Prostate gland (tissue), 2 donors: Measurements from ENCODE around the gene C1QC. TPM values are rescaled to one million over a fixed set of nuclear protein-coding genes. Genes with fewer than 3 reads are reported as not detected.

Source experiments
- DNase-seq: peaks from one replicate; pipeline ENCODE4 v3.0.0-alpha.2; 2019; ENCODE audit warnings: low spot score
- H3K27ac ChIP-seq, 2 donors: fragments of 200-600 bp; sonication (generic); 2 replicates each; pipeline ENCODE4 v1.5.1; 2017 to 2019
- H3K27me3 ChIP-seq: fragments of 200-600 bp; sonication (generic); replicated peaks from 2 replicates; pipeline ENCODE4 v1.5.1; 2019; ENCODE audit not compliant: insufficient read depth
- H3K36me3 ChIP-seq, 2 donors: fragments of 200-600 bp; sonication (generic); 1 replicate in 1 of 2; 2 replicates in 1 of 2; pipeline versions ENCODE4 v1.5.1 to v1.8.1; 2017 to 2019
- H3K4me1 ChIP-seq: fragments of 200-600 bp; sonication (generic); replicated peaks from 2 replicates; pipeline ENCODE4 v1.5.1; 2019
- H3K4me3 ChIP-seq, 2 donors: fragments of 200-600 bp; sonication (generic); 2 replicates each; pipeline ENCODE4 v1.5.1; 2017 to 2019
- H3K9me3 ChIP-seq: fragments of 200-600 bp; sonication (generic); 2 replicates; pipeline ENCODE4 v1.5.1; 2017
- CTCF ChIP-seq, 4 experiments: fragments of 200-600 bp in 2 of 4; fragments of 450-650 bp in 2 of 4; sonication (generic) in 2 of 4; IDR thresholded peaks; 1 replicate in 3 of 4; 2 replicates in 1 of 4; pipeline ENCODE4 v1.5.1; 2016 to 2019; ENCODE audit warnings: antibody characterized with exemption in 4 of 4, mild to moderate bottlenecking in 2 of 4, moderate library complexity in 2 of 4
- POLR2A ChIP-seq: fragments of 450-650 bp; IDR thresholded peaks from one replicate; pipeline ENCODE4 v1.6.1; 2016; ENCODE audit warnings: antibody characterized with exemption, mild to moderate bottlenecking
- POLR2AphosphoS5 ChIP-seq: sonication (generic); formaldehyde crosslinking; IDR thresholded peaks from one replicate; pipeline ENCODE4 v1.6.1; 2017; ENCODE audit warnings: antibody characterized with exemption
- WGBS: methylation state at CpG from one replicate; pipeline ENCODE4 v1.1.5; 2018; 5-methylcytosine and 5-hydroxymethylcytosine counted together
- intact Hi-C: fragments of 100-400 bp; cut with DNase I; formaldehyde crosslinking; loops from one replicate; pipeline ENCODE4 v1.14.2; 2022
- total RNA-seq, 2 donors: library from RNA; depleted of rRNA; stranded (reverse); fragments of >200 nt; gene quantifications; one replicate each; pipeline ENCODE4 v1.1.0, GENCODE V29; 2016

Gene C1QC
- total RNA-seq, 2 donors from 2014 or later, result 54.8 to 76.9 TPM

DNA sequence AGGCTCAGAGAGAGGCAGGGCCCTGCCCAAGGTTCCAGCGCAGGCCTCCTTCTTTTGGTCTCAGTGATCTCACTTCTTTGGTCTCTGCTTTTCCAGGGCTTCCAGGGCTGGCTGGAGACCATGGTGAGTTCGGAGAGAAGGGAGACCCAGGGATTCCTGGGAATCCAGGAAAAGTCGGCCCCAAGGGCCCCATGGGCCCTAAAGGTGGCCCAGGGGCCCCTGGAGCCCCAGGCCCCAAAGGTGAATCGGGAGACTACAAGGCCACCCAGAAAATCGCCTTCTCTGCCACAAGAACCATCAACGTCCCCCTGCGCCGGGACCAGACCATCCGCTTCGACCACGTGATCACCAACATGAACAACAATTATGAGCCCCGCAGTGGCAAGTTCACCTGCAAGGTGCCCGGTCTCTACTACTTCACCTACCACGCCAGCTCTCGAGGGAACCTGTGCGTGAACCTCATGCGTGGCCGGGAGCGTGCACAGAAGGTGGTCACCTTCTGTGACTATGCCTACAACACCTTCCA is 17.3 kb downstream of the C1QC start:
- no peaks in the 10 kb centered on the region for H3K36me3 ChIP-seq
- no peak overlapping the region for H3K27ac ChIP-seq
- intact Hi-C loops, result no loop called here
- H3K4me1 ChIP-seq, result no peaks in the 10 kb centered on the region
- no peaks in the 10 kb centered on the region for H3K9me3 ChIP-seq
- WGBS, result 93% methylated on average over 19 of the region's 19 CpGs
- H3K4me3 ChIP-seq, result no peak overlapping the region
- no peaks in the 10 kb centered on the region for H3K27me3 ChIP-seq
- no peak for TF ChIP-seq POLR2A
- TF ChIP-seq POLR2AphosphoS5, result no peak
- no peak for TF ChIP-seq CTCF (IDR thresholded peaks at IDR 0.05)
- DNase-seq, result no peak

DNA sequence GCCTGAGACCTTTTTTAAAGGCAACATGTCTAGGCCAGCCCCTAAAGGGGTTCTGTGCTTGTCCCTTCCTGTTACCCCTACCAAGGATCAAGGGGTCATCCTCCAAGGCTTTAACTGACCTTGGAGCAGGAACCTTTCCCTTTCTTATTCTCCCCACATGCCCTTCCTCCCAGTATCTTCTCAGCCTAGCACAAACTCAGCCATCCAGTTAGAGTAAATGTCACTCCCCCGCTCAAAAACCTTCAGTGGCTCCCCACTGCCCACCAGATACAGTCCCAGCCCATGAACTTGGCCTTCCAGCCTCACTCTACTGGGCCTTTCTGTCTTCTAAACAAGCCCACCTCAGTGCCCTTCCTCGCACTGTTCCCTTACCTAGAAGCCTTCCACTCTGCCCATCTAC is 18.4 kb downstream of the C1QC start:
- Histone ChIP-seq H3K4me1 (no peaks in the 10 kb centered on the region), H3K36me3 (no peaks in the 10 kb centered on the region), H3K27ac (no peak overlapping the region), H3K4me3 (no peak overlapping the region), H3K27me3 (no peaks in the 10 kb centered on the region), H3K9me3 (no peaks in the 10 kb centered on the region)
- 91% methylated on average over 2 of the region's 2 CpGs for WGBS
- DNase-seq, result no peak
- intact Hi-C loops, result no loop called here
- no peak for TF ChIP-seq POLR2A
- TF ChIP-seq CTCF (IDR thresholded peaks at IDR 0.05), result no peak
- no peak for TF ChIP-seq POLR2AphosphoS5

DNA sequence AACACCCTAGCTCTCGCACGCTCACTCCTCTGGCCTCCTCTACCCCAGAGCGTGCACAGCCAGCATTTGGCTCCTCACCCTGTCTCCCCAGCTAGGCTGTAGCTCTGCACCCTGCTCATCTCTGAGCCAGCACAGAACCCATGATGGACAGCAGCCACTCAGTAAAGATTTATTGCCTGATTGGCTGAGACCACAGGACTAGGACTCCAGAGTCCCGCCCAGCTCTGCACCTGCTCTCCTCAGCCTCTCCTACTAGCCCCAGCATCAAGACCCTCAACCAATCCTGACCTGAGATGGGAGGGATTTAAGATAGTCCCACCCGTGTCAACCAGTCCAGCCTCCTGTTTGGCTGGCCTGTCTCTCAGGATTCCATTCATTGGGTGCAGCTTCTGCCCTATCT is 18.9 kb downstream of the C1QC start:
- TF ChIP-seq POLR2AphosphoS5 (no peak), POLR2A (no peak)
- no peaks in the 10 kb centered on the region for H3K4me1 ChIP-seq
- no peaks in the 10 kb centered on the region for H3K36me3 ChIP-seq
- WGBS, result 70% methylated on average over 5 of the region's 5 CpGs
- no peak overlapping the region for H3K27ac ChIP-seq
- DNase-seq, result no peak
- H3K27me3 ChIP-seq, result no peaks in the 10 kb centered on the region
- H3K9me3 ChIP-seq, result no peaks in the 10 kb centered on the region
- intact Hi-C loops, result no loop called here
- no peak overlapping the region for H3K4me3 ChIP-seq

- TF ChIP-seq POLR2AphosphoS5, result no peak
- no peak for TF ChIP-seq POLR2A
- no peak for TF ChIP-seq CTCF (IDR thresholded peaks at IDR 0.05)
- Histone ChIP-seq H3K4me3 (no peak overlapping the region), H3K4me1 (no peaks in the 10 kb centered on the region), H3K27ac (no peak overlapping the region), H3K27me3 (no peaks in the 10 kb centered on the region), H3K9me3 (no peaks in the 10 kb centered on the region), H3K36me3 (no peaks in the 10 kb centered on the region)
- DNase-seq, result no peak
- 86% methylated on average over 8 of the region's 8 CpGs for WGBS
- intact Hi-C loops, result no loop called here
These were observed 19.6 kb downstream of the C1QC start for GRCh38 chr1:22662986-22663408.

DNA sequence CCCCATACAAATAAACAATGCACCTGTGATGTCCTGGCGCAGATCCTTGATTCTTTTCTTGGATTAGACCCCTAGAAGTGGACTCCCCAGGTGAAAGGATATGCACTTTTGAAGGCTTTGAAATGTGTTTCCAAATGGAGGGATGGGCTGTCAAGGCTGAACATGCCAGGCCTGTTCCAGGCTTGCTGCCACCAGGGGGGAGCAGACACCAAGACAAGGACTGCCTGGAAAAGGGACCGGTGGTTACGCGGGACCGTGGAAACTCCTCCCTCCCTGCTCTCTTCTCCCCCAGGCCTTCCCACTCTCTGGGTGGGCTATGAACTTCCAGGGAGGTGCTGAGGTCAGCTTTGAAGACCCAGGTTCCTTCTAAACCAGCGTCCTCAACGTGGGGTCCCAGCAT is 22.3 kb downstream of the C1QC start:
- Histone ChIP-seq H3K27me3 (no peaks in the 10 kb centered on the region), H3K9me3 (no peaks in the 10 kb centered on the region), H3K4me1 (no peaks in the 10 kb centered on the region), H3K4me3 (no peak overlapping the region), H3K27ac (no peak overlapping the region), H3K36me3 (no peaks in the 10 kb centered on the region)
- 34% methylated on average over 7 of the region's 7 CpGs for WGBS
- TF ChIP-seq CTCF (IDR thresholded peaks at IDR 0.05) (peak in 2 of 4 experiments; percentile 38 to 57), POLR2AphosphoS5 (no peak)
- intact Hi-C loops, result no loop called here
- no peak for DNase-seq
